Measurements from ENCODE around the gene TMPRSS6.

- TF ChIP-seq CTCF (conservative IDR thresholded peaks at IDR 0.05) (no peak), EZH2 (IDR thresholded peaks at IDR 0.05; ENCODE audit: low read depth) (no peak)
Measured at GRCh38 chr22:37044634-37045625, 64.6 kb downstream of the TMPRSS6 start.
